Measurements from ENCODE around the gene TLCD5.

DNA sequence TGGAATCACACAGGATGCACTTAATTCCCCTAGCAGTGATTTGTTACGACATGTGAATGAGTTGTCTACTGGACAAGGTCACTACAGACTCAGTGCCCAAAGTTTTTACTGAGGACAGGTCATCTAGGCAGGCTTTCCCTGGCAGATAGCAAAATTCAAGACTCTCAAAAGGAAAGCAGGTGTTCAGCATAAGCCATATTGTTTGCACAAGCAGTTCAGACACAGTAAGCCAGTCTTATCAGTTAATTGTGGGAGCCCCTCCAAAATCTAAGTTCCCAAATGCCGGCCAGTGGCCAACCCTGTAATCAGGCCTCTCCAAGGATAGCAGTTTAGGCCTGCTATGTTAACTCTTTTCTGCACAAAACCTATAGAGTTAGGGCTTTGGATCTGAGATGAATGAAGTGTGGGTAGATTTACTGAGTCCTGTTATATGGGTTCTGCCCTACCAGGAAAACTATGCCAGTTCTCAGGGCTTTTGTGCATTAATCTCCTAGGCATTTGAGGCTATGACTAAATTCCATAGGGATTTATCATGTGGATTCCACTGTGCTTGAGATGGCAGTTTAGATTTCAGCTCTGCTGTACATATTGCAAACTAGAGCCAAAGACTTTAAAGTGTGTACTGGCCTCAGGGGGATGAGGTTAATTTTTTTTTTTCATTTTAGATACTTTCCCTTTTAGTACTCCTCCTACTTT is 6.3 kb downstream of the TLCD5 start:
- TF ChIP-seq POLR2A (IDR thresholded peaks at IDR 0.05) (no peak), CTCF (IDR thresholded peaks at IDR 0.05) (no peak)
